GM19238 (cell line): Measurements from ENCODE around the gene B4GALT4.
"Not testable (repeated sequence)": the region's sequence is repeated elsewhere in the genome, so short reads cannot be mapped to it uniquely, and the experiment has no call there.

Experiments used
- DNase-seq: peaks from one replicate; pipeline ENCODE4 v3.0.0; 2011; ENCODE audit warnings: low spot score; ENCODE audit not compliant: insufficient read length

Gene B4GALT4

DNA sequence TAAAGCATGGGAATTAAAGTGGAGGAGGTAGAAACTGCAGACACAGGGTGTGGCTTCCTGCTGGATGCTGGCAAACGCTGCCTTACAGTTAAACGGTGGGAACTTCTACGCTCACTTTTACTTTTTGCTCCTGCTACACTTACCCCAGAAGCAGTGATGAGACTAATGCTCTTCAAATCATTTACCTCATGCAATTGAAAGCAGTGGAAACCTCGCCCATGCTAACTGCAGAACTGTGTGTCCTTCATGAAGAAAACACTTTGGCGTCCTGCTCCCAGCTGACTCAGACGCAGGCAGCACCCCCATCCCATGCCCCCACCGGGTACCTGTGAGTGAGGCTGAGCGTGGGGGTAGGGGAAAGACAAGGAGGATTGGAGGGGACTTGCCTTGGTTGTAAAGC lies 35.5 kb downstream of the B4GALT4 start:
- DNase-seq, result no peak

DNA sequence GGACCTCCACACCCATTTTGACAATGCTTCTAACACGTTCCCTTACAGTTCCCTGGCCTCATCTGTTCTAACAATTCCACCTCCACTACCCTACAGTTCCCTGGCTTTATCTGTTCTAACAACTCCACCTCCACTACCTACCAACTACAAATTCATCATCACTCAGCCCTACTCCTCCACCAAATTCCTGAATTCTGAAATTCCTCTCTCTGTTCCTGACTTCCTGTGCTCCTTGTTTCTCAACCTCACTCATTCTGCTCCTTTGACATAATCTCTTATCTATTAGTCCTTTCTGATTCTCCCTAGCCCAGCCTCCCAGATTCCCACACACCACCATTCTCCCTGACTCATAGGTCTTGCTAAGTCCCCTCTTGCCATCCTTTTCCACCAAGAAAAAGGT lies 44.8 kb downstream of the B4GALT4 start:
- no peak for DNase-seq

DNA sequence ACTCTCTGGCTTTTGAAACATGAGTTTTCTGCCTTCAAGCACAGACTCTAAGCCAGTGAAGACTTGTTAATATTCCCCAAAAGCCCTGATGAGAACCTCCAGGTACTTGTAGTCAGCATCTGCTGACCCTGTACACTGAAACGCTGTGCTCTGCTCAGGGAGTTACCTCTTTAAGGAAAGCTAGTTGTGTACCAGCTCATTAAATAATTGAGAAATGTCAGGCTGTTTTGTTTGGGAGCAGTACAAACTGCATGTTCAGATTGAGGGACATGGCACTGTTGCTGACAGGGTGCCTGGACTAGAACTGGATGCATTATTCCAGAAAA lies 45.6 kb downstream of the B4GALT4 start:
- DNase-seq, result no peak

DNA sequence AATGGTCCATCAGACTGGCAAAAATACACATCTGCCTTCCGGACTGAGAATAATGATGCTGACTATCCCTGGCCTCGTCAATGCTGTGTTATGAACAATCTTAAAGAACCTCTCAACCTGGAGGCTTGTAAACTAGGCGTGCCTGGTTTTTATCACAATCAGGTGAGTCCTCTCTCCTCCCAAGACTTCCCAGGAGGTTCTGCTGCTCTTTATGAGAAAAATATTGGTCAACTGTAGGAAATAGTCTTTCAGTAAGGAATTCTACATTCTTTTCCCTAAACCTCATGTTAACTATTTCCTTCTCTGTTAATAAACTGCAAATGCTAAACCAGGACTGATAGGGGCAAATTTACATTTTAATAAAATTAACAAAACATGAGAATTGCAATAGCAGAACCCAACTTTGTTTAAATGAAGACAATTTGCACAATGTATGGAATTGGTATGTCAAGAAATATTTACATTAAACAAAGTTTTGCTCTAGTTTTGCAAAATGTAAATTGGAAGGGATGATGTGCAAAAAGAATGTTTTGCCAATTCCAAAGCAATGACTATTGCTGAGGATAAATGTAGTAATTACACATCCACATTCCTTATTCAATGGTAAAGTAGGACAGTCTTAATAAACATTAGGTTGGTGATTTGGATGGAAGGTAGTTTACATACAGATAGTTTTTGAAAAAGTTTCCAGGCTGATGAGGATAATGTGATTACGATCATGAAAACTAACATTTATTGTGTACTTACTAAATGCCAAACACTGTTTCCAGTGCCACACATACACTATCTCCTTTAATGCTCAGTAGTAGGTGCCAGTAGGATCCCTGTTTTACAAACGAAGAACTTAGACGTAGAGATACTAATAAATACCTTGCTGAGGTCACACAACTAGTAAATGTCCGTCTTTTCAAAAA lies 46.2 kb downstream of the B4GALT4 start:
- no peak for DNase-seq

DNA sequence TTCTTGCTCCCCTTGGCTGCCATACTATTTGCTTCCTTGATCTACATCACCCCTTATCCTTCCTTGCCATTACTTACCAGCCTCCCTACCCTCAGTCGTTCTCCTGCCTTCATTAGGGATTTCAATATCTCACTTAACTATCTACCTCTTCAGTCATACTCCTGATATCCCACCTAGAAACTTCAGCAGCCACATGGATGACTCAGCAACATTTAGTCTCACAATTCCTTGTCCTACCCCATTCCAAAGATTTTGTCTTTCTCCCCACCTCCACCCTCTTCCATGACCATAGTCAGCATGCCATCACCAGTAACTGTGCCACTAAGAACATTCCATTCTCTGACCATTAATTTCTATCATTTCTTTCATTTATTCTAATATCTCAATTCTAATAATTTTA lies 48.9 kb downstream of the B4GALT4 start:
- DNase-seq, result no peak

DNA sequence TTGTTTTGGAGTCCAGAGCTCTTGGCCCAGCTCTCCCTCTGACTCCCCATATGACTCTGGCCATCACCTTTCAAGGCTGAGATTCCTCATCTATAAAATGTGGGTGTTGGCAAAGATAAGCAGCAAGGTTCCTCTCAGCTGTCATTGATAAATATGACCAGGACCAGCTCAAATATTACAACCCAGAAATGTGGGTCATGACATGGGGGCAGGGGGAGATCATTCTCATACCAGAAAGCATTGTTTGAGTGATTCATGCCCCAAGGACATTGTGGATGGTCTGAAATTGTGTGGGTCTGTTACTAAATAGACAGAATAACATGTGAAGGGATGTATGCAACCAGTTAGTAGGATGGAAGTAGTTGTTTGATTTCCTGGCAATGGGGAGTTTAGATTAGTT lies 53.4 kb downstream of the B4GALT4 start:
- DNase-seq, result no peak

DNA sequence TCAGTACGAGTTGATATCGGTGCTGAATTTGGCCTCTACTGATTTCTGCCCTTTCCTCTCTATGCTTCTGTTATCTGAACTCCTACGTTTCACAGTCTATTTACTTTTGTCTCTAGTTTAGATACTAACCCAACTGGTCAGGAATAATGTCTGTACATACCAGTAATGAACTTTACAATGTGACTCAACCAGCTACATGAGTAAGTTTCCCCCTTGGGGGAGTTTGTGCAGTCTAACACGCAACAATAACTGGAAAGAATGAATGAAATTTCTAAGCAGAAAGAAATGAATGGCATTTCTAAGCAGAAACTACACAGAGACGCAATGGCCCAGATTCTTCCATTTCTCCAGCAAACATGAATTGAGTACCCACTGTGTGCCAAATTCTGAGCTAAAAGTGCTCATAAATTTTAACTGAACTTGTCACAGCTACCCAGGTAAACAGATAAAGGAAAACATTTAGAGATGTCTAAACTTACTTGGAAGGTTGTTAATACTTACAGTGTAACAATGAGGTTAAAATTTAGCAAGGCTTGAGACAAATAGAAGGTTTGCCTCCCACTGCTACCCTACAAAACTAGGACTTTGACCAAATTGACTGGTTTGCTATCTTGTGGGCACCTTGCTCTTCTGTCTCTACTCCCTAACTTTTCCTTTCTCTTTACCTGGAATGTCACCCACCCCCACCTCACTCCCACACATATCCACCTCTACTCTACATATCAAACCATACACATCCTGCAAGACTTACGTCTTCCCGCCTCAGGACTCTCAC lies 55.7 kb downstream of the B4GALT4 start:
- no peak for DNase-seq

DNA sequence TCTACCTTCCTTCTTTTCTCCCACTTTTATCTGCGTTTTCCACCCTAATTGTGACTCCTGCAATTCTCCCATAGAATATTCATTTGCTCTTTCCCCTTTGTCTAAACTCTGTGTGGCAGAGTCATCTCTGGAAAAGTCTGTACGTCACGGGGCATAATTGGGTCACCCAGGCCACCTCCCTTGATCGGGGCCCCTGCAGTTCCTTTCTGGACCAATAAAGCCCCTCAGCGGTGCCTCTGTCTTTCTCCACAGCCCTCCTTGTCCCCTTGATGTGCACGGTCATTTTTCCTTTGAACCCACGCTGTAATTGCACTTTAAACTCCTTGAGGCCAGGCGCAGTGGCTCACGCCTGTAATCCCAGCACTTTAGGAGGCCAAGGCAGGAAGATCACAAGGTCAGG lies 56.6 kb downstream of the B4GALT4 start:
- no peak for DNase-seq

DNA sequence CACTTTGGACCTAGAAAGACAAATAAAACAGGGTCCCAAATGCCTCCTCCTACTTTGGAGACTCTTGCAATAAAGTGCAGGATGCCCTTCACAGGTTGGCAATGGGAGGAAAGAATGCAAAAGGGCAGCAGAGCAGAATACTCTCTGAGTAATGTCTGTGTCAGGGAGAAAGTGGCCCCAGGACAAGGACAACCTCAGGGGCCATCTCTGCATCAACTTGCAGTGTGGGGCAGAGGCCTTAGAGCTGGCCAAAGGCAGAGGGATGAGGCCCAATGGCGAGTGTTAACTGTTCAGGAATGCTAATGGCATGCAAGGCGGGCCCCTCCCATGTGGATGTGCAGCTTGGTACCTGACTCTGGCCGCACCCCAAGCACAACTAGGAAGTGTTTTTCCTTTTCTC lies 58.9 kb downstream of the B4GALT4 start:
- DNase-seq, result no peak

DNA sequence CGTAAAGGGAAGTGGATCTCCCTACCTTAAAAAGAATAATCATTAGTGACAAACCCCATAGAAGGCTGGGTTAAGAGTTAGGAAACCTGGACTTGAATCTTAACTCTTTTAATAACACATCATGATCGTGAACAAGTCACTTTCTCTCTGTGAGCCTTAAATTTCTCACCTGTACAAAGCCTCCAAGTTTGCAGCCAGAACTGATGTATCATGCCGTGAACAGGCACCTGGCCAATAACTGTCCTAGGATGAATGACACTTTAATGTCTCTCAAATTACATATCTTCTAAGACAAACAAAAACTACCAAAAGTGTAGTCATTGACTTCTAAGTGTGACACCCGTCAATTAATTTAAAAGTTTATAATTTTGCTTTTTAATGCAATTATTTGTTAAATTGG lies 63.4 kb downstream of the B4GALT4 start:
- no peak for DNase-seq

DNA sequence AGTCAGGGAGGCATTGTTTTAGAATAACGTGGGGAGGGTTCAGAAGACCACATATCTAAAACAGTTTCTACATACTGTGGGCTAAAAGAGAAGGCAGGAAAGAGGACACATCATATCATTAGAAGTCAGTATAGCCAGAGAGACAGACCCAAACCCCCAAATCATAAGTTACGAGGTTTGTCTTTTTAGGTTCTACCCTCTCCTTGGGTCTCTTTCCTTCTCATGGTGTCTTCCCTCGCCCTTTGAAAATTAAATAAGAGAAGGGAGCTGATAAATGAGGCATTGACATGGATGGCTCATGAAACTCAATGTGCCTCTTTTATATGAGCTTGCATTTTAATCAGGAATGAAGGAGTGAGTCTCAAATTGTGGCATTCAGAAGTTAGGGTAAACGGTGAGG lies 63.9 kb downstream of the B4GALT4 start:
- DNase-seq, result no peak

DNA sequence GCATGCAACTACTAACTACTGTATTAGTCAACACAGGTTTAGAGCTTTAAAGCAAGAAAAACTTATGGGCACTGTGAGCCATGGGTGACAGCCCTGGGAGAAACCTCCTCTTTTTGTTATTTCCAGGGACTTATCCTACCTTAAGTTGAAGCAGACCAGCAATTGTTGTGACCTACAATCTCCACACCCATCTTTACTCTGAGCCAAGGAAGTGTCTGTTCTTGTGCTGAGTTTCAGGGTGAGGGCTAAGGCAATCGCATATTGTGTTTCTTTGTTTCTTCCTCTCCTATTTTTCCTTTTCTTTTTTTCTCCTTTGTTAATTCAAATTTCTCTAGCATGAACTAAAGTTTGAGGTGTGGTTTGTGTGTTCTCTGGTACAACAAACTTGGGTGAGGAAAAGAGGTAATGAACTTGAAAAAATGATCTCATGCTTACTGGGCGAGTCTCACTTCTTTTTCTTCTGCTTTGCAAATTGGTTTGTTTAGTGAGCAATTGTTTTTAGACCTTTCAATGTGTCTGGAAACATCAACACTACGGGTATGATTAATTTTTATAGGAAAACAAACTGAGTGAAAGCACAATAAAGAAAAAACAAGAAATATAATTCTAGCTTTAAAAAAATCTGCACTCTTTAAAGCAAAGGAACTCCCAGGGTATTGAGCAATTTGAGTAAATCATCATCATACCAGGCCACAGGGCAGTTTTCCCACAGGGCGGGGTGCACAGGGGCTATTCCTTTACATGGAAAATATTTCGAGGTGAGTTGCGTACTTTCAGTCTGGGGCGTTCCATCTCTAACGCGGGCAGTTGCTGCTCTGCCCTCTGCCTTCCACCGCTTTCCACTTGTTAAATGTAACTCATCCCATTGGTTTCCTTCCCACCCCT lies 64.6 kb downstream of the B4GALT4 start:
- DNase-seq, result no peak

DNA sequence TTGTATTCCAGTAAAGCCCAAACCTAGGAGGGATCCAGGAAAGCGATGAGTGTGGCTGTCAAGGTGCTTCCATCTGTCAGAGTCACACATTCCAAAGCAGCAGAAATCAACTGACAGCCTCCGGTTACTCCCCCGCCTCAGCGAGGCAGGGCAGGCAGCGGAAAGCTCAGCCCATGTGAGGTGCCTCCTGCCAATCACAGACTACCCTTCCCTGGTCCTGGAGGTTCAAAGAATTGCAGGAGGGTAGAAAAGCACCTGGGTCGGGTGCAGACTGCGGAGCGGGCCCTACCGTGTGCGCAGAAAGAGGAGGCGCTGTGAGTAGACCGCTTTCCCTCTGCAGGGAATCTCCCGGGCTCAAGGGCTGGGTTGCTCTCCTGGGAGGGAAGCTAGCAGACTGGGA lies 67.4 kb downstream of the B4GALT4 start, which contains the start of gene UPK1B:
Gene UPK1B (plus strand): TSS at position 274 of the 400 bp plus-strand sequence. CDS start 13,144 bp downstream, outside the sequence.
- no peak for DNase-seq

DNA sequence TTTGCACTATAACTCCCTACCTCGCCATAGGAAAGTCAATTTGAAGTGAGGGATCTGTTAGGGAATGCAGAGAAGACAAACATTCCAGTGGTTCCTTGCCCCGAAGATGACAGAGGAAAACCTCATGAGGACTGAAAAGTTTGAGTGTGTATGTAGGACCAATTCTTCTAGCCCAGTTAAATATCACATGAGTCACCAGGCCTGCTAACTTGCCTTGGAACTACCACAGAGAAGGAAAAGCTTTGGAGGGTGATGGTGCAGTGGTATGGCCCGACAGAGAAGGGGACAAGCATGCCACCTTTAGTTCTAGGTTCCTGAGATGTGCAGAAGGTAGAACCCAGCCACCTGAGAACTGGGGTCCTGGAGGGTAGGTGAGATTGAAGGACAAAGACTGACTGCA lies 69.9 kb downstream of the B4GALT4 start:
- no peak for DNase-seq

DNA sequence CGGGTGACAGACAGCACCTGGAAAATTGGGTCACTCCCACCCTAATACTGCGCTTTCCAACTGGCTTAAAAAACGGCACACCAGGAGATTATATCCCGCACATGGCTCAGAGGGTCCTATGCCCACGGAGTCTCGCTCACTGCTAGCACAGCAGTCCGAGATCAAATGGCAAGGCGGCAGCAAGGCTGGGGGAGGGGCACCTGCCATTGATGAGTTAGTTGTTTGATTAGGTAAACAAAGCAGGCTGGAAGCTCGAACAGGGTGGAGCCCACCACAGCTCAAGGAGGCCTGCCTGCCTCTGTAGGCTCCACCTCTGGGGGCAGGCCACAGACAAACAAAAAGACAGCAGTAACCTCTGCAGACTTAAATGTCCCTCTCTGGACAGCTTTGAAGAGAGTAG lies 75.9 kb downstream of the B4GALT4 start:
- not testable (repeated sequence) for DNase-seq
